GM19455 (cell line): ENCODE measurements around the gene TELO2.
"Not testable (repeated sequence)": the region's sequence is repeated elsewhere in the genome, so short reads cannot be mapped to it uniquely, and the experiment has no call there.

ENCODE experiments used
- ATAC-seq: cut with Tn5 transposase; IDR thresholded peaks from one replicate; pipeline ENCODE4 v1.9.1; 2021; ENCODE audit not compliant: unreplicated experiment

TELO2 gene

DNA sequence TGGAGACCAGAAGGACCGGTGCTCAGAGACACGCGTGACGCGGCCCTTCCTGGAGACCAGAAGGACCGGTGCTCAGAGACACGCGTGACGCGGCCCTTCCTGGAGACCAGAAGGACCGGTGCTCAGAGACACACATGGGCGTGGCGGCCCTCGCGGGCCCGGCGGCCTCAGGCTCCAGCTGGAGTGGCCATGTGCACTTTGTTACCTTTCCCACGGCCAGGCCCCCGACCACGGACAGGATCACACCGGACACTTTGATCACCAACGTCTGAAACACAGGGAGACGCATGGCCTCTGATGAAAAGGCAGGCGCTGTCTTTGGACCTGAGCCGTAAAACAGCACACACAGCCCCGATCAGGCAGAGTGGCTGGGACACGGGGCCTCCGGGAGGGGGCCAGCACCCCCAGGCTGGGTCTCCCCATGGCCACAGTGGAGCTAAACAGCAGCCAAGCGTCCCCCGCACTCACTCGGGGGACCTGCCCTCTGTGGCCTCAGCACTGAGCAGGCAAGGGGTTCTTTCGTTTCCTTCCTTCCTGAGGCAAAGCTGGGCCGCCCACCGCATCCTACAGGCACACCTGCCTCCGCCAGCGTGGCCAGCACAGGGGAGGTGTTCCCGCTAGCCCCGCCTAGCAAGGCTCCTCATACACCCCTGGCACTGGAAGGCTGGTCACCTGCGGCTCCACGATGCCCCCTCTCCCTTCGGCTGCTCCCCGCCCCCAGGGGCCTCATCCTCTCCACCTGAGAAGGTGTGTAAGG is 35.5 kb upstream of the TELO2 start:
- no peak for ATAC-seq

DNA sequence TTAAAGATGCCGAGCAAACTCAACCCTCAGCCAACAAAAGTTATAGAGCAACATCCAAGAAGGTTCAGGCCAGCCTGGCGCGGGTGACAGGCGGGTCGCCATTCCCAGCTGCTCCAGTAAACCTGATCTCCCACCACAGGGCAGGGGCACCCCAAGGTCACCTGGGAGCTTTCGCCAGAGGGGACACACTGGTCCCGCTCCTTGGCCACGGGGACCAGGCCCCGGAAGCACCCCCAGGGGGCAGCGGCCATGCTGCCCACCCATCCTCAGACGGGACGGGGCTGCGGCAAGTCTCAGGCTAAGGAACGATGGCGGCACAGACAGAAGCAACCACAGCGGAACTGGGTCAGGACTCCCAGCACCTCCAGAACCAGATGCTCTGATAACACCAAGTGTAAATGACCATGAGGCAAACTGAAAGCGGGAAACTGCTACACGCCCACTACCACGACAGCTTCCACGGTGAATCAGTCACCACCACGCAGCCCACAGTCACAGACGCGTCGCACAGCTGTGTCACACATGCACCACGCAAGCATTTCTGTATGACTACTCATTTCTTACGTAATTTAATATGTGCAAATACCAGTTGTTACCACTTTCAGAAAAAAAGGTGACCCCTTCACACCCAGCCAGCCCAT is 34.7 kb upstream of the TELO2 start:
- no peak for ATAC-seq

DNA sequence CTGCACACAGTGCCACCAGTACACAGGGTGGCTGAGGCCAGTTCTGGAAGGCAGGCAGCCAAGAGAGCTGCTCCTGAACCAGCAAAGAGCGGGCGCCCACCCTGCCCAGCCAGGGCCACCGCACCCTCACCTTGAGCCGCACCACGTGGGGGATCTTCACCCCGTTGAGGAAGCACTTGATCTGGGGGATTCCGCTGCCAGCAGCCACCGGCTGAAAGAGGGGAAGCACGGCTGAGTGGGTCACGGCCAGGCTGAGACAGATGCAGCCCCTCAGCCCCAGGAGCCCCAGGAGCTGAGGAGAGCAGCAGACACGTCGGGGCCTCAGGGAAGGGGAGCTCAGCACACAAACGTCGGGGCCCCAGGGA is 34.2 kb upstream of the TELO2 start:
- ATAC-seq, result no peak

DNA sequence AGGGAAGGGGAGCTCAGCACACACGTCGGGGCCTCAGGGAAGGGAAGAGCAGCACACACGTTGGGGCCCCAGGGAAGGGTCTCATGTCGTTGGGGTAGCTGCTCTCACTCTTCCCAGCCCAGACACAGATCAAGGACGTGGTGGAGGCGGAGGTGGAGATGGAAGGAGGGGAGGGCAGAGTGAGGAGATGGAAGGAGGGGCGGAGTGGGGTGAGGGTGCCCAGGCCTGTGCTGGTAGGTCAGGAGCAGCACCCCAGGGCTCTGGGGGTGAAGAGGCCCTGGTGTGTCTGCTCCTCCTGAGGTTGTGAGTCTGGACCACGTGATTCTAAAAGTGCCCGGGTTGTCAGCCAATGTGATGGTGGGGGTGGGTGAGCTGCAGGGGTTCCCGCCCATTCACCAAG is 33.2 kb upstream of the TELO2 start:
- ATAC-seq, result no peak

DNA sequence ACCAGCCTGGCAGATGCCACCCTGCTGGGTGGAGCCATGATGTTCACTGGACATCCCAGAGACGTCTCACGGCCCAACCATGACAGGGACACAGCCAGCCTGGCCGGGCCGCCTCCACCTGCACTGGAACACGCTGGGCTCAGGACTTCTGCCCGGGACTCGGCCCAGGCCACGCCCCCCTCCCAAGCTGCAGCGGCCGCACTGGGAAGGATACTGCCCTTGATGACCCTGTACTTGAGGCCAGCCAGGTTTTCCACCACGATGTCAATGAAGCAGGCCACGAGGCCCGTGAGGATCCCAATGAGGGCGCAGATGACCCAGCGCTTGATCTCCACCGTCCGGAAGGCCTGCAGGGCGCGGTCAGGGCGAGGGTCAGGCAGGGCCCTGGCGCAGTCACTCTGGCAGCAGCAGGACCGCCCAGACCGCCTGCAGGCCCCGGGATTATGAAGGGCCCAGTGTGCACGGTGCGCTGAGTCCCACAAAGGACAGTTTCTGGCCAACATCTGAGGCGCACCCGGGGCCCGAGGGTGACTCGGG is 32.5 kb upstream of the TELO2 start:
- ATAC-seq, result no peak

DNA sequence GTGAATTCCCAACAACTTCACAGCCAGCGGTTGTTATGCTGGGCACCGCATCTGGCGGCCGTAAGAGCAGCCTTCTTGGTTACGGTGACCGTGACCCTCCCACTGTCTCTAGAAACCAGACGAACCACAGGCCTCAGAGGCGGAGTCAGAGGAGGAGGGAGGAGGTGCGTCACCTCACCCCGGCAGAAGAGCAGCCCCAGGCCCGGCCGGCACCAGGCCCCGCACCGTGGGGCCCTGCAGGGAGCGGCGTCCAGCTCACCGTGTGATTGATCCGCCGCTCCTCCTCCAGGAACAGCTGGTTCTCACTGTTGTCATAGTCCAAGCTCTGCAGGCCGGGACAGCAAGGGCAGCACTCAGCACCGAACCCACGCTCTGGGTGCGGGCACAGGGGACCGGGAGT is 32.0 kb upstream of the TELO2 start:
- no peak for ATAC-seq

DNA sequence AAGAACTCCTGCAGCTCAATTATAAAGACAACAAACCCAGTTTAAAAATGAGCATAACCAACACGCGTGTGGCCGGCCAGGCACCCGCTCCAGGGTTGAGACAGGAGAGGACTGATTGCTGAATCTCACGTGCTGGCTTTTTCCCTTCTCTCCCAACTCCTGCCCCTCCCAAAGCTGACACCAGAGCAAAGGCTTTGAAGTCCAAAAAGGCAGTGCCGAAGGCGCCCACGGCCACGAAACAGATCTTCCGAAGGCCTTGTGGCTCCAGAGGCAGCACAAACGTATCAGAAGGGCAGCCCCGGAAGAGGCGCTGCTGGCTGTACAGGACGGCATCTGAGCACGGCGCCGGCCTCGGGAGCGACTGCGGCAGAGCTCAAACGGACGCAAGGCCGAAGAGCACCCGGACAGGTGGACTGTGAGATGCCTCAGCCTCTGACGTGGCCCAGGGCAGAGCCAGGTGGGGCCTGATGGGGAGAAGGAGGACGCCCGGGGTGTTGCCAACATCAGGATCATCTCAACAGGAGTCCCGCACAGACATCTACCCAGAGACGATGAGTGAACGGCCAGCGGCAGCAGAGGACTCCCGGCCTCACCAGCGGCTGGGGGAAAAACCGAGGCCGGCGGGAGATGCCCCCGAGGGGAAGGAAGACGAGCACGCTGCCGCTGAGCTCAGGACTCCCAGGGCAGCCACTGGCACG is 28.8 kb upstream of the TELO2 start:
- no peak for ATAC-seq

DNA sequence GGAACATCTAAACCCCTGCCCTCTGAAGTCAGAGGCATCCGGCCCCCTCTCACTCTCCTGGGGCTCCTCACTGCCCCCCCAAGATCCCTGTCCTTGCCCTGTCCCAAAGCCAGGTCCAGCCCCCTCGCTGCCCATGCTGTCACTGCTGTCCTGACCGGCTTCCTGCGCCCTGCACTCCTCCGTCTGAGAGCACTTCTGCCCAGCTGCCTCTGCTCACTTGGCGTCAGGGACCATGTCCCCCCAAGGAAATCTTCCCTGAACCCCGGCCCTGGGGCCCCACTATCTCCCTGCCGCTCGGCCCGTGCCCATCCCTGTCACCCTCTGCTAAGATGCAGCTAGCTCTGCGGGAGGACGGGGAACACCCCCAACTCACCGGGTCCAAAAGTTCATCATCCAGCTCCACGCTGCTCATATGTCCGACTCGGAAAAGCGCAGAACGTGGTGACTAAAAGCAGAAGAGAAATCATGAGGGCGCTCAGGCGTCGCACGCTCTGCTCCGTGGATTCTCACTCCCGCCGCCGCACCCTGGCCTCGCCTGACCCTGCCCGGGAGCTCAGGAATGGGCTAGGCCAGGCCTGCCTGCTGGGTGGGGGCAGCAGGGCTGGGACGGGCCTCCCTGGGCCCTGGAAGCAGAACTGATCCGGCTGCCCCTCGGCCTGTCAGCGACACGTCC is 28.1 kb upstream of the TELO2 start:
- ATAC-seq, result no peak

DNA sequence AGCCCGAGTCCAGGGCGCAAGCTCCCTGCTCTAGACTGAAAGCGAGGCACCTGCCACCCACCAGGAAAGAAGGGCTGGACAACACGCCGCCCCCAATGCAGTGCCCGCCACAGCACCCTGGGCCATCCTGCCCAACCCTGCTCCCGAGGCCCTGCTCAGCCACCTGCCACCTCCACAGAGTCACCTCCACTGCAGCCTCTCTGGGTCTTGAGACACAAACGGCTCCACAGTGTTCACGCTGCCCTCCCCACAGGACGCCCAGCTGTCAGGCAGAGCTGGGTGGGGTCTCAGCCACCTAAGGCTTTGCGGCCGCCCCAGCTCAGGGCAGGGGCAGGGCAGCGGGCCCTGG is 27.6 kb upstream of the TELO2 start:
- ATAC-seq, result no peak

DNA sequence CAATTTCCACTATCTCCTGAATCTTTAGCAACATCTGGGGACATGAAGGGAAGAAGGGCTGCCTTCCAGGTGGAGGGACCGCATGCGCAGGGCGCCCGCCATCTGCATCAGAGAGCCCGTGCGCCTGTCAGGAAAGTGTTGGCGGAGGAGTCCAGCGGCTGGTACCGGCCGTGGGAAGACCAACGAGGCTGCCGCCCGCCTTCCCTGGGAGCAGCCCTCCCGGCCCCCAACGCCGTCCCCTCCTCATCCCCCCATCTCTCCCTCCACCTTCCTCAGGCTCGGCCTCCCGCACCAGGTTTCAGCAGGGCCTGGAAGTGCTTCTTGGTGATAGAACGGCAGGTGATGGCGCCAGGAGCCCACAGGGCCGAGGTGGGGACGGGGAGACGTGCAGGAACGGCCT is 27.1 kb upstream of the TELO2 start:
- ATAC-seq, result no peak

DNA sequence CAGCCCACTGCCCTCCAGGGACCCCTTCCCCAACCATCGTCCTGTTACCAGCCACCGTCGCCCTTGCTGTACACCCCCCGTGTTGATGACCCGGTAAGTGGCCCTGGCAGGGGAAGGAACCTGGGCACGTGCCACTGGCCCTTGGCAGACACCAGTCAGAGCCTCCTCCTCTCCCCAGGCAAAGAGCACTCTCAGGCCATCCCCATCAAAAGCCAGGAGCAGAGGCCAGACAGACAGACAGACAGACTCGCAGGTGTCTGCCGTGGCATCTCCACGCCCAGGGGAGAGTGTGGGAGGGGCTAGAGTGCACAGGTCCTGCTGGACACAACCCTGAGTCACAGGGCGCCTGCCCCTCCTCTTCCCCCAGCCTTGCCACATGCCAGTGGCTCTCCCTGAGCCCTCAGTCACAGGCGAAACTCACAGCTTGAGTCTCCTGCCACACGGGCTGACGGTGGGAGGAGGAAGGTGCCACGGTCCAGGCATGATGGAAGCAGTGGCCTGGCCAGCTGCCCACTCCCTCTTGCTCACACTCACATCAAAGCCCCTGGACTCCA is 26.1 kb upstream of the TELO2 start:
- no peak for ATAC-seq

DNA sequence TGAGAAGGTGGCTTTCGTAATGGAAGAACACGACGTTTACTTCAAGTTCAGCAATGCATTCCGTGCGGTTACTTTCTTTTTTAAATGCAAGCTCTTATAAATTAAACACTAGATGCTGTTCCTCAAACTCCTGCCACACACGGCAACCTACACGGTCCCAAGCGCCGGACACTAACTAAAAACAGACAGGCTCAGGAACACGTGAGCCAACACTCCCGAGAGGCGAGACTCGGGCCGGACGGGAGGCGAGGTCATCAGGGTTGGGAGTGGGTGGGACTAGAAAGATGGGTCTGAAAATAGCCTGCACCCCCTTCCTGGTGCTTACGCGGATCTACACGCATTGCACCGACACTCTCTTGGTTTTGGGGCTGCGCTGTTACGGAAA is 24.7 kb upstream of the TELO2 start:
- no peak for ATAC-seq

DNA sequence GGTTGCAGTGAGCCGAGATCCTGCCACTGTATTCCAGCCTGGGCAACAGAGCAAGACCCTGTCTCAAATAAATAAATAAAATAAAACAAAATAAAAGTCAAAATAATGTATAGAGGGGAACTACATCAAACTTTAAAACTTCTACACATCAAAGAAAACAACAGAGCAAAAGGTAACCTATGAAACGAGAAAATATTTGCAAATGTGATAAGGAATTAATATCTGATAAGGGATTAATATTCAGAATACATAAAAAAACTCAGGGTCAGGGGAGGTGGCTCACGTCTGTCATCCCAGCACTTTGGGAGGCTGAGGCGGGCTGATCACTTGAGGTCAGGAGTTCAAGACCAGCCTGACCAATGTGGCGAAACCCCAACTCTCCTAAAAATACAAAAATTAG is 24.0 kb upstream of the TELO2 start:
- ATAC-seq, result not testable (repeated sequence)

DNA sequence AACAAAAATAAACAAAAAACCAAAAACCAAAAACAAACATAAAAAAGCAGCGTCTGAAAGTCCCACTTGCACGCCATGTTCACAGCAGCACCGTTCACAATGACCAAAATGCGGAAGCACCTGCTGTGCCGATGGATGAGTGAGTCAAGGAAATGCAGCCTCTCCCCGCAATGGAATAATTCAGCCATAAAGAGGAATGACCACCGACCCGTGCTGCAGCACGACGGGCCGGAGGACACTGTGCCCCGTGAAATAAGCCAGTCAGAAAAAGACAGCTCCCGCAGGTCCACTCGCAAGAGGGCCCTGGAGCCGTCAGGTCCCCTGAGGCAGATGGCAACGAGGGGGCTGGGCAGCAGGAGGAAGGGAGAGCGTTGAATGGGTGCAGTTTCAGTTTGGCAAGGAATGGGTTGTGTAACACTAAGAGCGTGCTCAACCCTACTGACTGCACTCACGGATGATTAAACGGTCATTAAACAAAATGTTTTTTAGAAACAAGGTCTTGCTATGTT is 23.4 kb upstream of the TELO2 start:
- no peak for ATAC-seq

DNA sequence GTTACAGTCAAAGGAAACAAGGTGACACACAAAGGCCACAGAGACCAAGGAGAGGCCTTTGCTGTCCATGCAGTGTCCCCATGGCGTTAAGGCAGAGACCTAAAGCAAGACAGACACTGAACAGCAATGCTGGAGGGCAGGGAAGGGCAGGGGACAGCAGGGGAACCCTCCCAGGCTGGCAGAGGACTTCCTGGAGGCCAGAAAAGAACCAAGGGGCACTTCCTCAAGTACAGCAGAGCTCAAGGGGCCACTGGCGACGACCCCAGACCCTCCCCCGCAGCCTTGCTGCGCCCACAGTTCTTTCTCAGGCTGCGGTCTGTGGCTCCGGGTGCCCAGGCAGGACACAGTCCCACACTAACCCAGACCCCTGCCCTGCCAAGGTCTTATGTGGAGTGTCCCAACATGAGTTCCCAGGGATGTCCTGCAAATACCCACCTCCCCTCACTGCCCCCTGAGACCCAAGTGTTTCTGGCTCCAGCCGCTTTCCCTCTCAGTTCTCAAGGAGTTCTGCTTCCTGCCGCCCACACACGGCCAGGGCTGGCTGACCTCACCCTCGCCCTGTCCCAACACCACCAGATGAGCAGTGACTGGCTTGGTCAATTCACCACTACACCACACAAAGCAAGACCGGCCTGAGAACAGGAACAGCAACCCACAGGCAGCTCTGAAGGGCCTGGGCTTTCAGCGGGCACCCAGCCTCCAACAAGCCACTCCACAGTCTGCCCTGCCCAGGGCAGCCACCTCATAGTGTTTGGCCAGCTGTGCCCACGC is 22.5 kb upstream of the TELO2 start:
- no peak for ATAC-seq

DNA sequence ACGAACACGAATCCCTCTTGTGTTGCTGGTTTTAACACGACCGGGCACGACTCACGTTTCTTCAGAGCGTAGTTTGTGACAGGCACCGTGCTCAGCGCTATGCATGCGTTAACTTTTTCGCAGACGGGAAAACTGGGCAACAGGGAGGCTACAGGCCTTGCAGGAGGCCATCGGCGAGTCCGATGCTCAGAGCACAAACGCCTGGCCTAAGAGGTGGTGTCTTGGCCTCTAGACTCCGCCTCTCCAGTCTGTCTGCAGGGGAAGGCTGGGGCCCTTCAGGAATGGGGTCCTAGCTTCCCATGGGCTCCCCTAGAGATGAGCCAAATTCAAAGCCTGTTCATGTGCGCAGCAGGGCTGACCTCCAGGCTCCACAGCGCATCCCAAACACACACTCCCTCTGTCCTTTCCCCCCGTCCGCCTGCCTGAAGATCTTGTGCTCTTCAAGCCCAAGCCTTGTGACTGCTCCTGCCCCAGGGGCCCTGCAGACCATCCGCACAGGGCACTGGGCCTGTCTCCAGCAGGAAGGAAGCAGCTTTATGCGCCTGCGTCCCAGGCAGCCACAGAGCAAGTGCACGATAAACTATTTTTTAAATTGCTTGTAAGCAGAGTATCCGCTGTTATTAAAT is 21.5 kb upstream of the TELO2 start:
- no peak for ATAC-seq

DNA sequence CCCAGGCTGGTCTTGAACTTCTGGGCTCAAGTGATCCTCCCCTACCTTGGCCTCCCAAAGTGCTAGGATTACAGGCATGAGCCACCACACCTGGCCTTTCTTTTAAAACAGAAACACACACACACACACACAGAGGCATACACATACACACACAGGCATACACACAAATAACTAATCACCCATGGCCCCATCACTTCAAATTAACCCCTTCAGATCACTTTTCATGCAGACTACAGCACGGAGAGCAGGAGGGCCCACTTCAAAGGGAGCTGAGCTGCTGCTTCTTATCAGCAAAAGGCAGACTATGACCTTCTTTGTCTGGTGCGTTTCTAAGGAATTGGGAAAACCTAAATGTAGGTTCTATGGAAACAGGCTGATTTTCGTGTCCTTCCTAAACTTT is 20.2 kb upstream of the TELO2 start:
- ATAC-seq, result no peak

DNA sequence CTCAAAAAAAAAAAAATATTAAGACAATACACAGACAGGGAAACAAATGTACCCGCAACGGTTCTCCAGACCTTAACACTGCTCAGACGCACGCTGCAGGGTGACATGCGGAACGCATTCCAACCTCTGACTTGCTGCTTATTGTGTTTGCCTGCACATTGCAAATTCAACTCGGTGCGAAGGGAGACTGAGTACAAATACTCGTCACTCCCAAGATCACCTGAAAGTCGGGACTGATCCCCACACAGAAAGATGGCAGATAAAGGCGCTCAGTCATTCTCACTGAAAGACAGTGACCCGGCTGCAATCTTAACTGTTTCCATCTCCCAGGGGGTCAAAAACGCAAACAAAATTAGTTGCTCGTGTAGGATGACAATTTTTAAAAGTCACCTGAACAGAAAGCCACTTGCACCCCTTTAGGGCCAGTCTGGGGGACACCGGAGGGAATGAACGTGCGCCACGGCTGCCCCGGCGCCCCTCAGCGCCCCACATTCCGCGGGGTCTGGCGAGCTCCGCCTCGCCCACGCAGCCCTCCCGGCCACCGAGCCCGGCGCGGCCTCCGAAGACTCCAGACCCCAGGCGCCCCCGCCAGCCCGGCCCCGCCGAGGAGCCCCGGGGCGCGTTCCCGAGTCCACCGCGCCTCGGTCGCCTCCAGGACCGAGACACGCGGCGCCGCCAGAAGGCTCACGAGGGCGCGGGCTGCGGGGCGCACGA is 18.9 kb upstream of the TELO2 start:
- peak; percentile 32 for ATAC-seq

DNA sequence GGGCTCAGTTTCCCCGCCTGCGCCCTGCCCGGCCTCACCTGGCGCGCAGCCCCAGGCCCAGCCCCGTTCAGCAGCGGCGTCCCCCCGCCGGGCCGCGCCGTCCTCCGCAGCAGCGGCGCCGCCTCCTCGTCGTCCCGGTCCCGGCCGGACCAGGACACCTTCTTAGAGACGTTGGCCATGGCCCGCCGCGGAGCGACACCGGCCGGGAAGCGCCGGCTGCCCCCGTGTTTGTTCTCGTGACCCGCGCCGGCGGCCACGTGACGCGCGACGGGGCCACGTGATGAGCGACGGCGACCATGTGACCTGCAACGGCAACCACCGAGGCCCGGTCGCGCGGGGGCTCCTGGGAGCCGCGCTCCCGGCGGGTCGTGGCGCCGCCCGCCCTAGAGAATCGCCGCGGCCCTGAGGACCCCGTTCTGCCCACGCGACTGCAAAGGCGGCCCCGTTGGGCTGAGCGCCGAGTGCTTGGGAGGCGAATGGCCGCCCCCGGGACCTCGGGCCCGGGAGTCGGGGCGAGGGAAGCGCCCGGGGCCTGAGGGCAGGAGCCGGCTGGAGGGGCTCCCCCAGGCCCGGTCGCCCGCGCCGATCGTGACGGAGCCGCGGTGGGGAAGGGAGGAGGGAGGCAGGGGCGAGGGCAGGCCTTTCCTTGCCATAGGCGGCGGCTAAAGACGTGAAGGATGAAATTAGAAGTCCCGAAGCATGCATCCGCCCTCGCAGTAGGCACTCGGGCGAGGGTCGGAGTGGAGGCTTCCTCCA is 18.2 kb upstream of the TELO2 start, which contains the start of gene CLCN7:
TSS of gene CLCN7 (minus strand) at position 233 of the 756 bp plus-strand sequence. CDS start at position 179, 54 bp downstream.
- peak; percentile 83 for ATAC-seq
